SK-N-SH treated with all-trans-retinoic acid at 6 μM for 48 hours (cell line): Measurements from ENCODE around the gene ANO8.

ENCODE experiments used
- BACH2 ChIP-seq: fragments of 250-450 bp; sonication (Bioruptor Pico); IDR thresholded peaks from 2 replicates; pipeline ENCODE4 v1.9.0; 2021; ENCODE audit warnings: mild to moderate bottlenecking, borderline replicate concordance
- CSDC2 ChIP-seq: fragments of 250-450 bp; sonication (Bioruptor Pico); IDR thresholded peaks from 2 replicates; pipeline ENCODE4 v1.5.0; 2020; ENCODE audit warnings: mild to moderate bottlenecking, moderate library complexity
- GLIS3 ChIP-seq: fragments of 250-450 bp; sonication (Bioruptor Pico); IDR thresholded peaks from 2 replicates; pipeline ENCODE4 v1.5.0; 2020; ENCODE audit warnings: mild to moderate bottlenecking, moderate library complexity
- ISL1 ChIP-seq: fragments of 250-450 bp; sonication (Bioruptor Pico); IDR thresholded peaks from 2 replicates; pipeline ENCODE4 v2.1.2; 2022; ENCODE audit warnings: mild to moderate bottlenecking, moderate library complexity
- RARB ChIP-seq: fragments of 250-450 bp; sonication (Bioruptor Pico); IDR thresholded peaks from 2 replicates; pipeline ENCODE4 v1.8.0; 2021; ENCODE audit warnings: mild to moderate bottlenecking, moderate library complexity
- ZFP3 ChIP-seq: fragments of 250-450 bp; sonication (Bioruptor Pico); IDR thresholded peaks from 2 replicates; pipeline ENCODE4 v1.5.0; 2020; ENCODE audit warnings: mild to moderate bottlenecking, moderate library complexity
- ZFP30 ChIP-seq: fragments of 450-650 bp; formaldehyde crosslinking; IDR thresholded peaks from 2 replicates; pipeline ENCODE4 v1.5.0; 2022; ENCODE audit warnings: mild to moderate bottlenecking, moderate library complexity
- ZNF8 ChIP-seq: fragments of 450-650 bp; formaldehyde crosslinking; IDR thresholded peaks from 2 replicates; pipeline ENCODE4 v1.5.0; 2020; ENCODE audit warnings: mild to moderate bottlenecking, moderate library complexity
- TF ChIP-seq, protein P1 (sequence below): fragments of 250-450 bp; sonication (Bioruptor Pico); IDR thresholded peaks from 2 replicates; pipeline ENCODE4 v1.8.0; 2021; ENCODE audit warnings: low read depth, mild to moderate bottlenecking, moderate library complexity, borderline replicate concordance
- TF ChIP-seq, protein P2 (sequence below): fragments of 250-450 bp; sonication (Bioruptor Pico); IDR thresholded peaks from 2 replicates; pipeline ENCODE4 v1.8.0; 2020; ENCODE audit warnings: mild to moderate bottlenecking, moderate library complexity, borderline replicate concordance
- TF ChIP-seq, protein P3 (sequence below): fragments of 250-450 bp; sonication (Bioruptor Pico); IDR thresholded peaks from 2 replicates; pipeline ENCODE4 v1.5.1; 2020; ENCODE audit warnings: low read depth, mild to moderate bottlenecking, moderate library complexity

DNA sequence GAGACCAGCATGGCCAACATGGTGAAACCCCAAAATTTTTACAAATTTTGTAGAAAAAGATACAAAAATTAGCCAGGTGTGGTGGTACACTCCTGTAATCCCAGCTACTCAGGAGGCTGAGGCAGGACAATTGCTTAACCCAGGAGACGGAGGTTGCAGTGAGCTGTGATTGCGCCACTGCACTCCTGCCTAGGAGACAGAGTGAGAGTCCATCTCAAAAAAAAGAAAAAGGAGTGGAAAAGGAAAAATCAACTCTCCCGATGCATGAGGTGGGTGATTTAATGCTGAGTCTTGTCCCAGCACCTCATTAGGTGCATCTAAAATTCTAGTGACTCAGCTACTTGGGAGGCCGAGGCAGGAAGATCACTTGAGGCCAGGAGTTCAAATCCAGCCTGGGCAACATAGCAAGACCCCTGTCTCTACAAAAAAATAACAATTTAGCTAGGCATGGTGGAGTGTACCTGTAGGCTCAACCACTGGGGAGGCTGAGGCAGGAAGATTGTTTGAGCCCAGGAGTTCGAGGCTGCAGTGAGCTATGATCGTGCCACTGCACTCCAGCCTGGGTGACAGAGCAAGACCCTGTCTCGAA is 22.5 kb upstream of the ANO8 start:
- TF ChIP-seq ZFP3 = no peak
- no peak for TF ChIP-seq GLIS3 (CRISPR knock-in tag)
- TF ChIP-seq, protein P1, sequence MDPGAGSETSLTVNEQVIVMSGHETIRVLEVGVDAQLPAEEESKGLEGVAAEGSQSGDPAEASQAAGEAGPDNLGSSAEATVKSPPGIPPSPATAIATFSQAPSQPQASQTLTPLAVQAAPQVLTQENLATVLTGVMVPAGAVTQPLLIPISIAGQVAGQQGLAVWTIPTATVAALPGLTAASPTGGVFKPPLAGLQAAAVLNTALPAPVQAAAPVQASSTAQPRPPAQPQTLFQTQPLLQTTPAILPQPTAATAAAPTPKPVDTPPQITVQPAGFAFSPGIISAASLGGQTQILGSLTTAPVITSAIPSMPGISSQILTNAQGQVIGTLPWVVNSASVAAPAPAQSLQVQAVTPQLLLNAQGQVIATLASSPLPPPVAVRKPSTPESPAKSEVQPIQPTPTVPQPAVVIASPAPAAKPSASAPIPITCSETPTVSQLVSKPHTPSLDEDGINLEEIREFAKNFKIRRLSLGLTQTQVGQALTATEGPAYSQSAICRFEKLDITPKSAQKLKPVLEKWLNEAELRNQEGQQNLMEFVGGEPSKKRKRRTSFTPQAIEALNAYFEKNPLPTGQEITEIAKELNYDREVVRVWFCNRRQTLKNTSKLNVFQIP = no peak
- TF ChIP-seq, protein P2, sequence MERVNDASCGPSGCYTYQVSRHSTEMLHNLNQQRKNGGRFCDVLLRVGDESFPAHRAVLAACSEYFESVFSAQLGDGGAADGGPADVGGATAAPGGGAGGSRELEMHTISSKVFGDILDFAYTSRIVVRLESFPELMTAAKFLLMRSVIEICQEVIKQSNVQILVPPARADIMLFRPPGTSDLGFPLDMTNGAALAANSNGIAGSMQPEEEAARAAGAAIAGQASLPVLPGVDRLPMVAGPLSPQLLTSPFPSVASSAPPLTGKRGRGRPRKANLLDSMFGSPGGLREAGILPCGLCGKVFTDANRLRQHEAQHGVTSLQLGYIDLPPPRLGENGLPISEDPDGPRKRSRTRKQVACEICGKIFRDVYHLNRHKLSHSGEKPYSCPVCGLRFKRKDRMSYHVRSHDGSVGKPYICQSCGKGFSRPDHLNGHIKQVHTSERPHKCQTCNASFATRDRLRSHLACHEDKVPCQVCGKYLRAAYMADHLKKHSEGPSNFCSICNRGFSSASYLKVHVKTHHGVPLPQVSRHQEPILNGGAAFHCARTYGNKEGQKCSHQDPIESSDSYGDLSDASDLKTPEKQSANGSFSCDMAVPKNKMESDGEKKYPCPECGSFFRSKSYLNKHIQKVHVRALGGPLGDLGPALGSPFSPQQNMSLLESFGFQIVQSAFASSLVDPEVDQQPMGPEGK = no peak
- TF ChIP-seq ZFP30 = no peak
- TF ChIP-seq ISL1 (CRISPR knock-in tag) = no peak
- no peak for TF ChIP-seq CSDC2 (CRISPR knock-in tag)
- no peak for TF ChIP-seq RARB
- no peak for TF ChIP-seq BACH2 (CRISPR knock-in tag)
- no peak for TF ChIP-seq ZNF8 (CRISPR knock-in tag)
- TF ChIP-seq, protein P3, sequence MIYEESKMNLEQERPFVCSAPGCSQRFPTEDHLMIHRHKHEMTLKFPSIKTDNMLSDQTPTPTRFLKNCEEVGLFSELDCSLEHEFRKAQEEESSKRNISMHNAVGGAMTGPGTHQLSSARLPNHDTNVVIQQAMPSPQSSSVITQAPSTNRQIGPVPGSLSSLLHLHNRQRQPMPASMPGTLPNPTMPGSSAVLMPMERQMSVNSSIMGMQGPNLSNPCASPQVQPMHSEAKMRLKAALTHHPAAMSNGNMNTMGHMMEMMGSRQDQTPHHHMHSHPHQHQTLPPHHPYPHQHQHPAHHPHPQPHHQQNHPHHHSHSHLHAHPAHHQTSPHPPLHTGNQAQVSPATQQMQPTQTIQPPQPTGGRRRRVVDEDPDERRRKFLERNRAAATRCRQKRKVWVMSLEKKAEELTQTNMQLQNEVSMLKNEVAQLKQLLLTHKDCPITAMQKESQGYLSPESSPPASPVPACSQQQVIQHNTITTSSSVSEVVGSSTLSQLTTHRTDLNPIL (CRISPR knock-in tag) = no peak
